ENCODE data around the gene CCDC141.

The CCDC141 gene

GRCh38 chr2:178827739-178828485 is 222.0 kb downstream of the CCDC141 start:
- no peak for DNase-seq (ENCODE audit: low spot score)

GRCh38 chr2:178827111-178827510 is 222.8 kb downstream of the CCDC141 start:
- no peak for DNase-seq (ENCODE audit: low spot score)

DNA sequence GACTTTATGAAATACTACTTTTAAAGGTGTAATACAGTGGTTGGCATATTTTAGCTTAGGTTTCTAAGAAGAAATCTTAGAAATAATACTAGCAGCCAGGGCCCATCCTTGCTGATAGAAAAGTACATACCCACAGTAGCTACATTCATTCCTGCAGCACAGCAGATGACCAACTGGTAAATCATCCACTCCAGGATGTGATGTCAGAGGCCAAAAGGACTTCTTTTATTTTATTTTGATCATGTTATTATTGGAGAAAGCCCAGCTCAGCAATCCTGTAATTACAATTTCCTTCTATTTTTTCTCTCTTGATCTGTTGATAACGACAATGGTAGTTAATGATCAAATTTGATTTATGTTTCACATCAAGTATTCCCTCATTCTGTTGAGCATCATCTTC is 224.8 kb downstream of the CCDC141 start:
- DNase-seq (ENCODE audit: low spot score) = no peak

- DNase-seq (ENCODE audit: low spot score) = no peak
These were observed 225.8 kb downstream of the CCDC141 start for GRCh38 chr2:178824181-178824580.

DNA sequence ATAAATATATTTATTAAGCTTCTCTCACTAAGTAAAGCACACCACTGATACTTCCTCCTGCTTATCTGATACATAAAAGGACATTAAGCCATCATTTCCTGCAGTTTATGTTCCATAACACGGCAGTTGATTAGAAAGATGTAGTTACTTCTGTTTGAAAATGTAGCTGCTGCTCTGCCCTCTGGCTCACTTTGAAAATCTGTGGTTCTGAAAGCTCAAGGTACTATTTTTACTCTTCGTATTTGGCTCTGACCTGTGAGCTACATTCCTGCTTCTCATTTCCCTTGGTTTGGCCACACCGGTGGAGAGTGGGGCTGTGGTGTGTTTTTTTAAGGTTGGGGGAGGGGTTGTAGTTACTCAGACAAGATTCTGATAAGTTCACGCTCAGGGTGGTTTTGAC is 229.9 kb downstream of the CCDC141 start:
- DNase-seq (ENCODE audit: low spot score) = peak; percentile 2

DNA sequence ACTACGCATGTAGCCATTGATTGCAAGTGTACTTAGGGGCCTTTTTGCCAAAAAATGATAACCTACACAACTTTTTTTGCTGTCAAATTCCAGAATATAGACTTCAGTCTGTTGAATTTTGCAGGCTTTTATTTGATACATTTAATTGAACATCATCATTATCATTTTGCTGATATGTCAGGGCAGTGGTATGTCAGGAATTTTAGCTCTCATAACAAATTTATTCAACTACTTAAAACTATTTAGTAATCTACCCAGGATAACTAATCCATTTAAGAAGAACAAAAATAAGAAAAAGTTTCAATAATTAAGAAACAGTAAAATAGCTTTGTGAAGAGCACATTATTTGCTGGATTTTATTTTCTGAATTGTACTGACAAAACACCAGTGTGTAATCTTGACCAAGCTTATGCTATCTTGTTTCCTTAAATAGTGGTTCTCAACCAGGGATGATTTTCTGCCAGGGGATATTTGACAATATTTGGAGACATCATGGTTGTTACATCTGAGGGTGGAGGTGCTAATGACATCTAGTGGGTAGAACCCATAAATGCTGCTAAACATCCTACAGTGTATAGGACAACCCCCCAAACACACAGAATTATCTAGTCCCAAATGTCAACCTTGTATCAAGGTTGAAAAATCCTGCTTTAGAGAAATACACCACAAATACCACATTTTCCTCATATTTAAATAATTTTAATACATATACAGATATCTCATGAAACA is 230.6 kb downstream of the CCDC141 start:
- no peak for DNase-seq (ENCODE audit: low spot score)

- DNase-seq (ENCODE audit: low spot score) = no peak
These were observed 238.0 kb downstream of the CCDC141 start for GRCh38 chr2:178811901-178812300.

- no peak for DNase-seq (ENCODE audit: low spot score)
These were observed 238.9 kb downstream of the CCDC141 start for GRCh38 chr2:178811045-178811444.

- DNase-seq (ENCODE audit: low spot score) = no peak
These were observed 239.5 kb downstream of the CCDC141 start for GRCh38 chr2:178810422-178810821.

GRCh38 chr2:178807227-178808008 is 242.5 kb downstream of the CCDC141 start, which contains the start of gene TTN:
TTN (minus strand) TSS chr2:178807423; CDS start chr2:178804642, 2,781 bp downstream.
- no peak for DNase-seq (ENCODE audit: low spot score)

- no peak for DNase-seq (ENCODE audit: low spot score)
These were observed 243.4 kb downstream of the CCDC141 start for GRCh38 chr2:178806543-178806942.

DNA sequence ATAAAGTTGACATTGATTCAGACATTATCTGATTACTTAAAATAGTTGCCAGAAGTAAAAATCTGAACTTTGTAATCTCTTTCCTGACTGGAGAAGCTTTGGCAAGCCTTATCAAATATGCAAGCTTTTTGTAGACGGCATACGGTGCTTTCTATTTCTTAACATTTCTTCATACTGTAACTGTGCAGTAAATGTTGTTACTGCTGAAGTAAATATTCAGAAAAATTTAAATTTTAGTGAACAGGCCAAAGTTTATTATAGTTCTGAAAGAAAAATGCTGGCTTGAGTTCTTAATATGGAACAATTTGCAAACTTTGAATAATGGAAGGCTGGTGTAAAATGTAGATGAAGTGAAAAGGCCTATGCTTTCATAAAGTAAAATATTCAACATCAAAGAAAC is 244.5 kb downstream of the CCDC141 start:
- no peak for DNase-seq (ENCODE audit: low spot score)

DNA sequence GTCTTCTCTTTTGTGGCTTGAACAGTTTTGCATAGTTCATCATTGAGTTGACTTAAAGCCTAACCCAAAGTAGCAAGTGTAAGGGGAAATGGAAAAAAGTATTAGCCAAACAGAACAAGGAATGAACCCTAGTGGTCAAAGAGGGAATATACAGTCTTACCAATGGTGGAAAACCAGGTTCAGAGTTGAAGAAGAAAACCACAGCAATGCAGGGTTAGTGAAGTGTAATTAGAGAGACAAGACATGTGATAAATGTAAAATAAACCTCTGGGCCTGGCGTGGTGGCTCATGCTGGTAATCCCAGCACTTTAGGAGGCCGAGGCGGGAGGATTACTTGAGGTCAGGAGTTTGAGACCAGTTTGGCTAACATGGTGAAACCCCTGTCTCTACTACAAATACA is 245.1 kb downstream of the CCDC141 start:
- DNase-seq (ENCODE audit: low spot score) = no peak

GRCh38 chr2:178800510-178800909 is 249.4 kb downstream of the CCDC141 start:
- no peak for DNase-seq (ENCODE audit: low spot score)

DNA sequence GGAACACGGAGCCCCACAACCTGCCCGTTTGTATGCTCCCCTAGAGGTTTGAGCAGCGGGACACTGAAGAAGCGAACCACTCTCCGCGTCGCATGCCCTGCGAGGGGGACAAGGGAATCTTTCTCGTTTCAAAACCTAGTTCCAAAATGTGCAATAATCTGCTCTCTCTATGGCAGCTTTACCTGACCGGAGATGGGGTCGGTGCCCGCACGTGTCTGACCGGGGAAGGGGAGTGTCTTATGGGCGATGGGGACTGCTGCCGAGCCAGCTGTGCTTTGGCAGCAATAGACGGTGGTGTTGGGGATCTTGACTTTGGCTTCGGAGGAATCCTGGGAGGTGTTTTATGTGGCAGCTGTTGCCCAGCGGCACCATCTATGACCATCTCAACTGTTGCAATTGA is 250.6 kb downstream of the CCDC141 start:
- DNase-seq (ENCODE audit: low spot score) = no peak

GRCh38 chr2:178796079-178796677 is 253.8 kb downstream of the CCDC141 start:
- DNase-seq (ENCODE audit: low spot score) = no peak

DNA sequence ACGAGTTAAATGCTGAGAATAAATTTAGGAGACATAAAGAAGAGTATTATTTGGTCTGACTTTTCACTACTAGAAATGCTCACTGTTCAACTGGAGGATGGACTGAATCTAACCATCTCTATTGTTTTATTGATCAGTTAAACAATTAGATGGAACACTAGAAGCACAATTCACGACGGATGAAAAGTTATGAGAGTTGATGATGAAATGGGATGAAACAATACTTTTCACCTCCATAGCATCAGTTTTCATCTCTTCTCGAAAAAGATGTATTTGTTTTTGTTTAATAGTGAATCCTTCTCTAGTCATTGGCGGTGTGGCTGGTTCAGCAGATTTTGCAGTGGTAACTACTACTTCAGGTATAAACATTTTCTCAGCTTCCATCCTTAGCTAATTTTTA is 262.0 kb downstream of the CCDC141 start:
- DNase-seq (ENCODE audit: low spot score) = no peak

- DNase-seq (ENCODE audit: low spot score) = no peak
These were observed 262.8 kb downstream of the CCDC141 start for GRCh38 chr2:178787155-178787554.

GRCh38 chr2:178783889-178784288 is 266.0 kb downstream of the CCDC141 start:
- DNase-seq (ENCODE audit: low spot score) = no peak

- DNase-seq (ENCODE audit: low spot score) = no peak
These were observed 267.7 kb downstream of the CCDC141 start for GRCh38 chr2:178782236-178782635.

All from CD4-positive, alpha-beta T cell treated with Interleukin-6 at 100 ng/mL for 8 hours (primary cell).